IMR-90 (cell line): ENCODE measurements around the gene TNS1. TPM values are rescaled to one million over a fixed set of nuclear protein-coding genes. Genes with fewer than 3 reads are reported as not detected.

ENCODE experiments used
- ATAC-seq: fragments of 200-7000 bp; cut with Tn5 transposase; 2 replicates; pipeline ENCODE4 v1.9.1; 2020; ENCODE audit warnings: low read depth, mild to moderate bottlenecking, moderate library complexity
- BruUV-seq: library from RNA; stranded (reverse); fragments of 400-500 nt; replicated peaks from 2 replicates; lab custom pipeline; 2021; lab: Mats Ljungman, UMichigan
- CTCF ChIA-PET: fragments of 300-600 bp; formaldehyde crosslinking; extraction: SDS; loops from one replicate; lab custom pipeline; 2021; ENCODE audit warnings: antibody characterized with exemption; lab: Yijun Ruan, JAX
- POLR2A ChIA-PET: fragments of 300-600 bp; sonication (Branson Sonifier 250); formaldehyde crosslinking; loops from one replicate; lab custom pipeline; 2022; ENCODE audit warnings: antibody characterized with exemption; ENCODE audit not compliant: unreplicated experiment; lab: Charles Lee
- DNase-seq: peaks from one replicate; pipeline ENCODE4 v3.0.0; 2013
- H2AFZ ChIP-seq: replicated peaks from 2 replicates; pipeline ENCODE3; 2013; ENCODE audit warnings: low read length, mild to moderate bottlenecking; ENCODE audit not compliant: poor library complexity
- H2AK5ac ChIP-seq: 2 replicates; pipeline ENCODE4 v1.6.1; 2013; ENCODE audit warnings: low read depth, low read length, inconsistent platforms
- H2AK9ac ChIP-seq: replicated peaks from 2 replicates; pipeline ENCODE3; 2013; ENCODE audit warnings: mild to moderate bottlenecking, low read depth, low read length, moderate library complexity; ENCODE audit not compliant: poor library complexity
- H2BK120ac ChIP-seq: 2 replicates; pipeline ENCODE4 v1.6.1; 2013; ENCODE audit warnings: low read depth, low read length, inconsistent platforms
- H2BK15ac ChIP-seq: 3 replicates; pipeline ENCODE4 v1.6.1; 2013; ENCODE audit warnings: low read depth, low read length, inconsistent platforms
- H2BK20ac ChIP-seq: 2 replicates; pipeline ENCODE4 v1.6.1; 2013; ENCODE audit warnings: low read depth, mild to moderate bottlenecking, inconsistent platforms, low read length, moderate library complexity
- H2BK5ac ChIP-seq: 2 replicates; pipeline ENCODE4 v1.6.1; 2013; ENCODE audit warnings: mild to moderate bottlenecking, low read depth, low read length, inconsistent platforms; ENCODE audit not compliant: poor library complexity, severe bottlenecking
- H3K14ac ChIP-seq: replicated peaks from 2 replicates; pipeline ENCODE4 v1.6.1; 2013; ENCODE audit warnings: low read depth, low read length, inconsistent platforms
- H3K18ac ChIP-seq: 2 replicates; pipeline ENCODE4 v1.6.1; 2013; ENCODE audit warnings: low read depth, low read length, control low read depth
- H3K23ac ChIP-seq: 2 replicates; pipeline ENCODE4 v1.6.1; 2013; ENCODE audit warnings: low read depth, low read length, inconsistent platforms
- H3K27ac ChIP-seq: 2 replicates; pipeline ENCODE4 v1.5.1; 2013; ENCODE audit warnings: mild to moderate bottlenecking, control low read depth, low read length; ENCODE audit not compliant: insufficient read depth
- H3K27me3 ChIP-seq: 2 replicates; pipeline ENCODE4 v1.6.1; 2013; ENCODE audit warnings: low read length; ENCODE audit not compliant: control insufficient read depth, insufficient read depth
- H3K36me3 ChIP-seq: 2 replicates; pipeline ENCODE4 v1.6.1; 2013; ENCODE audit warnings: low read length, mixed read lengths; ENCODE audit not compliant: control insufficient read depth, insufficient read depth
- H3K4ac ChIP-seq: 2 replicates; pipeline ENCODE4 v1.6.1; 2013; ENCODE audit warnings: low read depth, low read length, inconsistent platforms
- H3K4me1 ChIP-seq: 2 replicates; pipeline ENCODE4 v1.6.1; 2013; ENCODE audit warnings: low read length, mixed read lengths; ENCODE audit not compliant: control insufficient read depth, insufficient read depth
- H3K4me2 ChIP-seq: 2 replicates; pipeline ENCODE4 v1.6.1; 2013; ENCODE audit warnings: low read depth, mild to moderate bottlenecking, control low read depth, low read length, moderate library complexity
- H3K4me3 ChIP-seq: 2 replicates; pipeline ENCODE4 v1.5.1; 2013; ENCODE audit warnings: low read depth, mild to moderate bottlenecking, control low read depth, low read length, moderate library complexity; ENCODE audit not compliant: insufficient read depth
- H3K56ac ChIP-seq: 2 replicates; pipeline ENCODE4 v1.6.1; 2013; ENCODE audit warnings: low read length, inconsistent platforms; ENCODE audit not compliant: insufficient read depth; ENCODE audit errors: extremely low read depth
- H3K79me1 ChIP-seq, 2 experiments: 2 replicates each; pipeline ENCODE4 v1.6.1; 2013; ENCODE audit warnings: low read length in 2 of 2, inconsistent platforms in 1 of 2, low read depth in 1 of 2
- H3K9ac ChIP-seq: 2 replicates; pipeline ENCODE4 v1.6.1; 2013; ENCODE audit warnings: low read depth, low read length, control low read depth
- H3K9me1 ChIP-seq: 2 replicates; pipeline ENCODE4 v1.6.1; 2013; ENCODE audit warnings: low read length, inconsistent platforms; ENCODE audit not compliant: insufficient read depth
- H3K9me3 ChIP-seq: 2 replicates; pipeline ENCODE4 v1.6.1; 2013; ENCODE audit warnings: low read length; ENCODE audit not compliant: control insufficient read depth, insufficient read depth
- H4K20me1 ChIP-seq: 2 replicates; pipeline ENCODE4 v1.6.1; 2013; ENCODE audit warnings: low read length, inconsistent platforms; ENCODE audit not compliant: insufficient read depth
- H4K5ac ChIP-seq: 2 replicates; pipeline ENCODE4 v1.6.1; 2013; ENCODE audit warnings: mild to moderate bottlenecking, low read depth, low read length, control low read depth
- H4K8ac ChIP-seq, 2 experiments: 2 replicates each; pipeline ENCODE4 v1.6.1; 2013; ENCODE audit warnings: low read depth in 2 of 2, low read length in 2 of 2, control low read depth in 1 of 2, inconsistent platforms in 1 of 2
- H4K91ac ChIP-seq: 2 replicates; pipeline ENCODE4 v1.6.1; 2013; ENCODE audit warnings: low read depth, low read length, inconsistent platforms; ENCODE audit not compliant: insufficient read depth
- BHLHE40 ChIP-seq: fragments of 150-350 bp; IDR thresholded peaks from 2 replicates; pipeline ENCODE4 v1.6.1; 2016; ENCODE audit warnings: mild to moderate bottlenecking, low read depth, low read length
- CHD1 ChIP-seq: IDR thresholded peaks from 2 replicates; pipeline ENCODE4 v1.6.1; 2012; ENCODE audit warnings: low read depth, low read length, improper control_type of control experiment
- RFX5 ChIP-seq: IDR thresholded peaks from 2 replicates; pipeline ENCODE4 v1.8.0; 2012; ENCODE audit warnings: low read depth, mild to moderate bottlenecking, low read length, moderate library complexity
- WGBS, 2 experiments: methylation state at CpG; one replicate each; pipeline versions ENCODE4 v1.1.5 to v1.1.7; 2013; ENCODE audit warnings: missing lambda C conversion rate in 2 of 2; ENCODE audit not compliant: insufficient read length in 1 of 2; ENCODE audit errors: extremely low coverage in 2 of 2; 5-methylcytosine and 5-hydroxymethylcytosine counted together
- dilution Hi-C: fragments of 300-500 bp; cut with HindIII; formaldehyde crosslinking; loops from one replicate; pipeline ENCODE4 v1.14.3; 2018; ENCODE audit warnings: low sequenced_read_pairs; ENCODE audit not compliant: unreplicated experiment
- in situ Hi-C: fragments of 300-500 bp; cut with MboI; formaldehyde crosslinking; loops from 3 replicates; pipeline ENCODE4 v1.14.3; 2019; ENCODE audit warnings: low sequenced_read_pairs, inconsistent platforms, mixed read lengths
- intact Hi-C: fragments of 100-400 bp; cut with micrococcal nuclease; formaldehyde crosslinking; loops from 2 replicates; pipeline ENCODE4 v1.10.0; 2022
- polyA plus RNA-seq, 3 experiments: library from polyadenylated mRNA; depleted of rRNA; stranded (reverse); fragments of >200 nt; gene quantifications; 2 replicates each; pipeline ENCODE4 v1.2.3, GENCODE V29; 2012; ENCODE audit warnings: low replicate concordance in 1 of 3
- total RNA-seq: library from RNA; depleted of rRNA; stranded (reverse); fragments of >200 nt; gene quantifications from 2 replicates; pipeline ENCODE4 v1.2.3, GENCODE V29; 2012

TNS1 gene
- total and polyA plus RNA-seq, 2 of the 4 experiments (the other 2 are of a cell fraction), result 41.1 to 45.2 TPM

DNA sequence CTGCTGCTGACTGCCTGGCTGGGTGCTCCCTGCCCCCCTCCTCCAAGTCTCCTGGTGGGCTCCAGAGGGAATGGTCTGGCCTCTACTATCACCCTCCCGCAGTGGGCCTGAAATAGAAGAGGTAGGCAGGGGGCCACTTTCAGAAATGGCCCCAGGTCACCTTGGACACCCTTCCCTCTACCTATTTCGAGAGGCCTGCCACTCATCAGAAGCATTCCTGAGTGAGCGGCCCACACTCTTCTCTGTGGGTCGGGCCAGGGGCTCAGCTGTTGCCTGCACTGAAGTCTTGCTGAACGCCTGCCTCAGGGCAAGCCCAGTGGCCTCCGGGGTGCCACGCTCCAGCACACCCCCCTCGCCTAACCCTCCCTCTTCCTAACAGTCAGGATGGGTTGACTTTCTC, 124.9 kb downstream of the TNS1 start:
- Histone ChIP-seq H3K79me1 (peaks cover 18 to 37% of the 10 kb centered on the region in 2 experiments; a peak in 3 of 4 replicates), H2AK9ac (peak overlapping the region; percentile 51), H4K8ac (no peak overlapping the region), H3K9ac (no peak overlapping the region), H3K9me3 (no peaks in the 10 kb centered on the region), H4K5ac (no peak overlapping the region), H3K9me1 (peaks cover 3% of the 10 kb centered on the region), H3K18ac (no peak overlapping the region), H3K27me3 (no peaks in the 10 kb centered on the region), H2BK5ac (no peak overlapping the region), H3K4me2 (no peak overlapping the region), H4K20me1 (peaks cover 14% of the 10 kb centered on the region), H4K91ac (no peak overlapping the region), H3K27ac (no peak overlapping the region), H2BK15ac (no peak overlapping the region), H2BK20ac (no peak overlapping the region), H3K14ac (no peak overlapping the region), H3K23ac (no peak overlapping the region), H3K4me3 (no peak overlapping the region), H3K56ac (no peak overlapping the region), H3K4me1 (peaks cover 8% of the 10 kb centered on the region), H2AFZ (no peak overlapping the region), H3K36me3 (peaks cover 57% of the 10 kb centered on the region), H3K4ac (no peak overlapping the region), H2BK120ac (no peak overlapping the region), H2AK5ac (no peak overlapping the region)
- in situ Hi-C loops, result no loop called here
- no TSS peak for BruUV-seq
- ChIA-PET CTCF (interaction anchor here (1.4 kb wide), 1 partner anchor 88 kb away, joined by 4 read pairs; no protein-coding TSS in a partner anchor), POLR2A (no interaction called here)
- 80% methylated on average over 1 of the region's 8 CpGs; no CpG with 5 or more reads in 1 of the 2 experiments for WGBS, 2 experiments
- TF ChIP-seq CHD1 (no peak), BHLHE40 (no peak), RFX5 (no peak)
- intact Hi-C loops, result no loop called here
- dilution Hi-C loops, result no loop called here
- ATAC-seq (no peak), DNase-seq (no peak)
